Coronary artery (tissue), 2 donors: ENCODE measurements around the gene SLC15A3.

Experiments used
- DNase-seq: peaks from one replicate; pipeline ENCODE4 v3.0.0-alpha.2; 2017; ENCODE audit warnings: low spot score
- H3K27ac ChIP-seq, 2 donors: fragments of 200-600 bp; sonication (generic); one replicate each; pipeline ENCODE4 v1.5.1; 2016 to 2019
- H3K4me3 ChIP-seq: fragments of 200-600 bp; sonication (generic); 2 replicates; pipeline ENCODE4 v1.5.1; 2016; ENCODE audit warnings: mild to moderate bottlenecking, moderate library complexity
- TF ChIP-seq, protein P1 (sequence below): fragments of 200-600 bp; sonication (generic); IDR thresholded peaks from one replicate; pipeline ENCODE4 v1.5.1; 2019; ENCODE audit warnings: antibody characterized with exemption

Gene SLC15A3

DNA sequence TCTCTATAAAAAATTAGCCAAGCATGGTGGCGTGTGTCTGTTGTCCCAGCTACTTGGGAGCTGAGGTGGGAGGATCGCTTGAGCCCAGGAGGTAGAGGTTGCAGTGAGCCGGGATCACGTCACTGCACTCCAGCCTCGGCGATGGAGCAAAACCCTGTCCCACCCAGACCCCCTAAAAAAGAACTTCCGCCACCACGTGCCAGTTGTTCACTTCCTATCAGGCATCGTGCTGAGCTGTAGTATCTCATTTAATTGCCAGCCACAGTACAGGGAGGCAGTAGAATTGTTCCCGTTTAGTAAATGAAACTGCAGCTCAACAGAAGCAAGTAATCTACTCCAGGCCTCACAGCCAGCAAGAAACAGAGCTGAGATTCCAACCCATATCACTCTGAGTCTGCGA is 30.7 kb downstream of the SLC15A3 start:
- DNase-seq, result no peak
- no peak overlapping the region for H3K4me3 ChIP-seq
- no peak overlapping the region for H3K27ac ChIP-seq
- TF ChIP-seq, protein P1, sequence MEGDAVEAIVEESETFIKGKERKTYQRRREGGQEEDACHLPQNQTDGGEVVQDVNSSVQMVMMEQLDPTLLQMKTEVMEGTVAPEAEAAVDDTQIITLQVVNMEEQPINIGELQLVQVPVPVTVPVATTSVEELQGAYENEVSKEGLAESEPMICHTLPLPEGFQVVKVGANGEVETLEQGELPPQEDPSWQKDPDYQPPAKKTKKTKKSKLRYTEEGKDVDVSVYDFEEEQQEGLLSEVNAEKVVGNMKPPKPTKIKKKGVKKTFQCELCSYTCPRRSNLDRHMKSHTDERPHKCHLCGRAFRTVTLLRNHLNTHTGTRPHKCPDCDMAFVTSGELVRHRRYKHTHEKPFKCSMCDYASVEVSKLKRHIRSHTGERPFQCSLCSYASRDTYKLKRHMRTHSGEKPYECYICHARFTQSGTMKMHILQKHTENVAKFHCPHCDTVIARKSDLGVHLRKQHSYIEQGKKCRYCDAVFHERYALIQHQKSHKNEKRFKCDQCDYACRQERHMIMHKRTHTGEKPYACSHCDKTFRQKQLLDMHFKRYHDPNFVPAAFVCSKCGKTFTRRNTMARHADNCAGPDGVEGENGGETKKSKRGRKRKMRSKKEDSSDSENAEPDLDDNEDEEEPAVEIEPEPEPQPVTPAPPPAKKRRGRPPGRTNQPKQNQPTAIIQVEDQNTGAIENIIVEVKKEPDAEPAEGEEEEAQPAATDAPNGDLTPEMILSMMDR, result no peak

DNA sequence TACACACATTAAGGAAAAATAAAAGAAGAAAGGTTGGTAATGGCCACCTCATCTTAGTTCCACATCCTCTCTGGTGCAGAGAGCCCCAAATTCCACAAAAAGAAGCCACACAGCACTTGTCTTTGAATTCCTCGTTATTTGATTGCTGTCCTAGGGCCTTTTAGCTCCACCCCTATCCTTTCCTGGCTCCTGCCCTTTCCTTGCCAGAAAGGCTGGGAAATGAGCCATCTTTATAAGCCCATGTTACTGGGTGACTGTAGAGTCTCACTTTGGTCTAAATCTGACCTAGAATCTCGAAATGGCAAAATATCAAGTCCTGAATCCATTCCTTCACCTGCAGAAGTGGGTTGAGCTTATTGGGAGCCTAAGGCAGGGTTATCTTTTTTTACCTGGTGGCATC is 32.0 kb downstream of the SLC15A3 start:
- H3K27ac ChIP-seq, result no peak overlapping the region
- TF ChIP-seq, protein P1, result no peak
- H3K4me3 ChIP-seq, result no peak overlapping the region
- no peak for DNase-seq

DNA sequence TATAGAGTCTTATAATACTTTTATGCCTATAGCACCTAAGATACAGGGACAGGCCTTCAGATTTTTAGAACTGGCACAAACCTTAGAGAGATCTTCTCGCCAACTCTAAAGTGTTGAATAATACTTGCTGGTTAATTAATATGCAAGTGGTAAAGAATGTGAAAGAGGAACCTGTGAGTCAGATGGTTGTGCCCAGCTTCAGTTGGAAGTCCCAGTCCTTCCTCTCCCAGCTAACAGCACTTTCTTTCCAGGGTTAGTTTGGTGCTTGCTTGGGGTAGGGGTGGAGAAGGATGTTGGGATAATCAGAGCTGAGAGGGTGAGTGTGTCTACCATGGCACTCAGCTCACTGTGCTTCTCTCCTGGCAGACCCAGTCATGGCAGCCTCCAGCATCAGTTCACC is 32.7 kb downstream of the SLC15A3 start:
- TF ChIP-seq, protein P1, result no peak
- H3K27ac ChIP-seq, result no peak overlapping the region
- H3K4me3 ChIP-seq, result no peak overlapping the region
- DNase-seq, result no peak

DNA sequence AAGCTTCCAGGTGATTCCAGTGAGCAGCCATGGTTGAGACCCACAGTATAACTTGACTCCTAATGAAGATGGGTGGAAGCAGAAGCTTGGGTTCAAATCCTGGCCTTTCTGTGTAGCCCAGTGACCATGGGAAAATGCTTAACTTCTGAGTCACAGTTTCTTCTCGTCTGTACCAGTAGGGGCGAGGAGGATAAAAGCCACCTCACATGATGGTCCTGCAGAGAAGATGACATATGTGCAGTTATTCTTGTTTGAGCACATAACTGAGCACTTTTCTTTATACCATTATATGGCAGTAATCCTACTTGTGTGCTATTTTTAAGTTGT is 33.1 kb downstream of the SLC15A3 start:
- no peak overlapping the region for H3K4me3 ChIP-seq
- no peak overlapping the region for H3K27ac ChIP-seq

DNA sequence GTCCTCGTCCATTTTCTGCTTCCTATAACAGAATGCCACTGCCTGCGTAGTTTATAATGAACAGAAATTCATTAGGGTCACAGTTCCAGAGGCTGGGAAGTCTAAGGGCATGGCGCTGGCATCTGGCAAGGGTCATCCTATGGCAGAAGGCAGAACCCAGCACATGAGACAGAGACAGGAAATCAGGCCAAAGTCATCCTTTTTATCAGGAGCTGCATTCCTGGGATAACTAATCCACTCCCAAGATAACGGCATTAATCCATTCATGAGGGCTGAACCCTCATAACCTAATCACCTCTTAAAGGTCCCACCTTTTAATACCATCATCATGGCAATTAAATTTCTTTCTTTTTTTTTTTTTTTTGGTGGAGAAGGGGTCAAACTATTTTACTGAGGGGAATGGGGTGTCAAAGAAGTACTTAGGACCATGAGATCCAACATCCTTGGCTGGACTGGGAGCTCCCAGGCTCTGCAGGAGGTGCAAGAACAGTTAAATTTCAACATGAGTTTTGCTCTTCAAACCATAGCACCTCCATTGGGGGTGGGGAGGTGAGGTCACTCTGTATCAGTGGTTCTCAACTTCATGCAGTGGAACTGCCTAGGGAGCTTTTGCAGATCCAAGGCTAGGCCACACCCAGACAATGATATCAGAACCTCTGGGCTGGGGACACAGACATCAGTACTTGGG is 33.6 kb downstream of the SLC15A3 start:
- H3K27ac ChIP-seq, result no peak overlapping the region
- DNase-seq, result no peak
- H3K4me3 ChIP-seq, result no peak overlapping the region
- TF ChIP-seq, protein P1, result no peak

More for the DNA sequence above, 33.1 kb downstream of the SLC15A3 start:
- DNase-seq, result no peak
- TF ChIP-seq, protein P1, result no peak

DNA sequence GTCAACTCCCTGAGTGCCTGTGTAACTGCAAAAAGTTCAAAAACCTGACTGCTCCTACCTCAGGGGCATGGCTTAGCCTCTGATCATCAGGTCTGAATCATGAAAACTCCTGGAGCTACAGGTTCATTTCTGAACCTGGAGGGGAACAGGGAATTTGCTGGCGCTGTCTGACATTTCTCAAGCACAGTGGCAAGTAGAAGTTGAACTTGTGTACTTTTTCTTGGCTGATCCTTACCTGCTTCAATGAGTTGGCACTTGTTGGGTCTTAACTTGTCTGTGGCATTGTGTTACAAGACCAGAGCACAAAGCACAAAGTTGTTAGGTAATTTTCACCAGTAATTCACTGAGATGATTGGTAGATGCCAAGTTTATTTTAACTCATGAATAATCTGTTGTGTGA is 34.7 kb downstream of the SLC15A3 start:
- DNase-seq, result no peak
- H3K27ac ChIP-seq, result no peak overlapping the region
- no peak overlapping the region for H3K4me3 ChIP-seq
- TF ChIP-seq, protein P1, result no peak

DNA sequence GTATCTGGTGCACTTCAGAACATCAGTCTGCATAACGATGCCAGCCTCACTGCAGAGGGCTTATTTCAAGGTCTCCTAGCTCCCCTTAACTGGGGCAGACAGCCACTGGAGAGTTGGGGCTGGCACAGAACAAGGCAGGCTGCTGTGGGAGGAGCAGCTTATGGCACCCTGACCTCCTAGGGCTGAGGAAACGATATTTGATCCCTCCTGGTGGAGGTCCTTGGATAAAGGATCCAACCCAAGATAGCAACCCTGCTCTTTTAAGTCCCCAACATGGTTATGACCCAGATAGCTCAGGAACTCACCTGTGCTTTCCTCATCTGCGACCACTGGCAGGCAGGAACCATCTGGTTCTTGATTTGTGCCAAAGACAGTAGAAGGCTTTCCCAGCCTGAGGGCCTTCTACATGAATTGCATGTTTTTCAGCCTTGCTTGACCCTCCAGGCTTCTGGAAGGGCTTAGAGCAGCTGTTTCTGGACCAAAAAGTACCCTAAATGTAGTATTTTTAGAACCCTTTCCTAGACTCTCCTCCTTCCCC is 35.2 kb downstream of the SLC15A3 start:
- no peak overlapping the region for H3K27ac ChIP-seq
- no peak overlapping the region for H3K4me3 ChIP-seq
- TF ChIP-seq, protein P1, result no peak
- DNase-seq, result no peak
